HS-27A (cell line): ENCODE results near the gene ADAMTS17.

Experiments used
- DNase-seq: peaks from one replicate; pipeline ENCODE4 v3.0.0-alpha.2; 2012; ENCODE audit warnings: low read depth, missing footprints

ADAMTS17 gene

DNA sequence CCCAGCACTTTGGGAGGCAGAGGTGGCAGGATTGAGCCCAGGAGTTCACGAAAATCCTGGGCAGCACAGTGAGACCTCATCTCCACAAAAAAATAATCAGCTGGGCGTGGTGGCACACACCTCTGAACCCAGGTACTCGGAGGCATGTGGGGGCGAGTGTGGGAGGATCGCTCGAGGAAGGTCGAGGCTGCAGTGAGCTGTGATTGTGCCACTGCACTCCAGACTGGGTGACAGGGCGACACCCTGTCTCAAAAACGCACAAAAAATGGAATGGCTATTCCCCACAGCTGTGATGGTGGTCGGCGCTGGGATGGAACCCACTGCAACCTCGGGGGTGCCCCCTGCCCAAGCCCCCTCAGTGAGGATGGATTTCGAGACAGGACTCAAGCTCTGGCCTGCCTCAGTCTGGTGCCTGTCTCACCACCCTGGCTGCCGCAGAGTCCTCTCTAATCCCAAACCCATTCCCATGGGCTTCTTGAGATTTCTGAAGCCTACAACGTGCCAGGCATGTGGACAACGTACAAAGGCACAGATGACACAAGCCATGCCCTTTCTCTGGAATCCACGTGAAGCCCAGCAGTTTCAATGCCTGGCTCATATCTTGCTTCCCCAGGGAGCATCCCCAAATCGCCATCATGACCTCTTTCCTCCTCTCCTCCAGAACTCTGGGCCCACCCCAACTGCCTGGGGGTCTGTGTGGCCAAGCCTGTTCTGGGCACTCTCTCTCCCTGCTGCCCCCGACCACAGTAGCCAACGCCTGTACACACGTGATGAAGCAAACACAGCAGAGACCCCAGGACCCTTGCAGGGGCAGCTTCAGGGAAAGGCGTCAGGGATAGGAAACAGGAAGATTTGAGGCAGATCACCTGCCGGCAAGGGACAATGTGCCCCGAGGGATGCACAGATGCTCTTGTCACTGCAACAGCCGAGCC lies 32.4 kb downstream of the ADAMTS17 start:
- DNase-seq = no peak

- DNase-seq = no peak
Measured at GRCh38 chr15:100308608-100309007, 33.2 kb downstream of the ADAMTS17 start.

GRCh38 chr15:100308213-100308600 lies 33.6 kb downstream of the ADAMTS17 start:
- DNase-seq = no peak

- no peak for DNase-seq
Measured at GRCh38 chr15:100307241-100308212, 34.2 kb downstream of the ADAMTS17 start.

DNA sequence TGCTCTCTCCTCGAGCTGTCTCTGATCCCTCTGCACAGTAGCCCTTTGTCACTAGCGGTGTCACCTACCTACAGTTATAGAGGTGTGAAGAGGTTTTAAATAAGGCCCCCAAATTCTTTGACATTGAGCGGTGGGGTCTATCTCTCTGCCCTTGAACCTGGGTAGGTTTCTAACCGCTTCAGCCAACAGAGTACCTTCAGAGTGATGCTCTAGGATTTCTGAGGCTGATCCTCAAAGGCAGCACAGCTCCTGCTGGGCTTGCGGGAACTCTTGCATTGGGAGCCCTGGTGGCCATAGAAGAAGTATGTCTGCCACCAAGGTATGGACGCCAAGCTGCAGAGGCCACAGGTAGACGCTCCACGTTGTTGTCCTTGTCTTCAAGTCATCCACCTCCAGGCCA lies 35.7 kb downstream of the ADAMTS17 start:
- no peak for DNase-seq

DNA sequence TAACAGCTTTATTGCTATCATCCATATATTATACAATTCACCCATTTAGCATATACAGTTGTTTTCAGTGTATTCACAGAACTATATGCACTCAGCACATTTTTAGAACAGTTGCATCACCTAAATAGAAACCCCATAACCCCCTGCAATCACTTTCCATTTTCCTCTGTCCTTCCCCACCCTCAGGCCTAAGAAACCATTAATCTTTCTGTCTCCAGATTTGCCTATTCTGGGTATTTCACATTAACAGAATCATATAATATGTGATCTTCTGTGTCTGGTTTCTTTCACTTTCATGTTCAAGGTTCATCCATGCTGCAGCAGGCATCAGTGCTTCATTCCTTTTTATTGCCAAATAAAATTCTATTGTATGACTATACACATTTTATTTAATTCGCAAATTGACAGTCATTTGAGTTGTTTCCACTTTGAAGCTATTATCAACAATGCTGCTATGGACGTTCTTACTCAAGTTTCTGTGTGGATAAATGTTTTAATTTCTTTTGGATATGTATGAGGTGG lies 39.8 kb downstream of the ADAMTS17 start:
- no peak for DNase-seq

DNA sequence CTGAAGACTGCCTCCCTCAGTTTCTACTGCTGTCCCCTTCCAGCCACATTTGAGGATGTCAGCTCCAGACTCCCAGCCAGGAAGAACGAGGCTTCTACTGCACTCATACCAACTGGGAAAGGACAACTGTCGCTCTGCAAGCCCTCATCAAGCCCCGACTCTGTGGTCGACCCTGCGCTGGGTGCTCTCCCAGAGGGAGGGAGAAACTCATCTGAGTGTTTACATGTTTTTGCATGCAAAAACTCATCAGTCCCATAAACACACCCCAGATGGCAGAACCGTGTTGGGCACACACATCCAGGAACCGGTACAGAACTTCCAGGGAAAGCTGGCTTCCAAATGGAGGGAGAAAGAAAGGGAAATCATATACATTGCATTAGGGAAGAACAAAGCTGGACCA lies 43.5 kb downstream of the ADAMTS17 start:
- DNase-seq = no peak

DNA sequence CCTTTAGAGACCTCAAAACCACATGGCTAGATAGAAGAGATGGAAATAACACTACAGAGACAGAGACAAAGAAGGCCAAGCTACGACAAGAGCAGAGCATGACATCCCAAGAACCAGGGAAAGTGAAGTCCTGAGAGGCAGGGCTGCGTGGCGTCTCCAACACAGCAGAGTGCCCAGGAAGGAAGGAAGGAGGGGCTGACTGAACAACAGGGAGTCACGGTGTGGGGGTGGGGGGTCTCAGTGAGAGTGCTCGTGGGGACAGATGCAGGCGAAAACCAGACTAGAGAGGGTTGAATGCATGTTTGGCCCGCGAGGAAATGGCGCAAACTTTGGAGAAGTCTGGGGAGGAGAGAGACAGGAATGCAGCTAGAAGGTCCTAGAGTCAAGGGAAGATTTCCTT lies 44.0 kb downstream of the ADAMTS17 start:
- no peak for DNase-seq

DNA sequence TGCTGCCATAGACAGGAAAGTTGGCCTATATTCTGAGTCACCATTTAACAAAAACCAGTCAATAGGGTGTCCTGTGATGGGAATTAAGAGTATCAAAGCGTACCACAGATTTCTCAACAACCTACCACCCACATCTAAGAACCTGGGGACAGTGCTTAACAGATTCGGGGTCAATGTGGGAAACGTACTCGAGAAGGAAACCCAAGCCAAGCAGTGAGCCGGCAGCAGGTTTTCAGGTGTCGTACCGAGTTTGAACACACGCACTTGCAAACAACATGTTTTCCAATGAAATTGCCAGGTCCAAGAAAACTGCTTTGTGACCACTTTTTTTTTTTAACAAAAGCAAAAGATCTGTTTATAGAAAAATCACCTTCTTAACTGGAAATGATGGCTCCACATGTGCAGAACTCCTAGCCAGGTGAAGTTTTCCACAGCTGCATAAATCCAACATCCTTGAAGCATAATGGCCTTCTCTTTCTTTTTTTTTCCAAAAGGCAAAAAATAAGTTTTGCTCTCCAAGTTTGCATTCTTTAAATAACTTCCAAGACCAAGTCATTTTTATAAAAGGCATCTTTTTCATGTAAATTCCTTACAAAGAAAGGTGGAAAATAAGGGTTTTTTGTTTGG lies 45.7 kb downstream of the ADAMTS17 start:
- DNase-seq = no peak

GRCh38 chr15:100292010-100292409 lies 49.8 kb downstream of the ADAMTS17 start:
- DNase-seq = no peak

GRCh38 chr15:100291106-100291505 lies 50.7 kb downstream of the ADAMTS17 start:
- DNase-seq = no peak

- no peak for DNase-seq
Measured at GRCh38 chr15:100285641-100286295, 56.0 kb downstream of the ADAMTS17 start.

DNA sequence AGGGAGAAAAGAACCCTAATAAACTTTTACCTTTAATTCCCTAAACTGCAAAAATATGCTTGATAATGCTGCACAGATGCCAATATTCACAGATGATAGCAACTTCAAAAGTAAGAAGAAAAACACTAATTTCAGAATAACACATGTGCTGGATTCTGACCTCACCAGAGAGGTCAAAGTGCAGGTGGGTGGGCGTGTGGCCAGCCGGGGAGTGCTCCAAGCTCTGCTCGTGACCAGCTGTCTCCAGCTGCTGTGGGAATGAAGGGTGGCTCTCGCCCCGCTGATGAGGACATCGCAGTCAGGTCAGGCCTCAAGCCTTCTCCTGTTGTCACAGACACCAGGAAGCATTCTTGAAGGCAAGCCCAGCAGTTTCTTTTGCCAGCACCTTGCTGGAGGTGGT lies 57.1 kb downstream of the ADAMTS17 start:
- DNase-seq = no peak

- DNase-seq = no peak
Measured at GRCh38 chr15:100284191-100284590, 57.6 kb downstream of the ADAMTS17 start.

DNA sequence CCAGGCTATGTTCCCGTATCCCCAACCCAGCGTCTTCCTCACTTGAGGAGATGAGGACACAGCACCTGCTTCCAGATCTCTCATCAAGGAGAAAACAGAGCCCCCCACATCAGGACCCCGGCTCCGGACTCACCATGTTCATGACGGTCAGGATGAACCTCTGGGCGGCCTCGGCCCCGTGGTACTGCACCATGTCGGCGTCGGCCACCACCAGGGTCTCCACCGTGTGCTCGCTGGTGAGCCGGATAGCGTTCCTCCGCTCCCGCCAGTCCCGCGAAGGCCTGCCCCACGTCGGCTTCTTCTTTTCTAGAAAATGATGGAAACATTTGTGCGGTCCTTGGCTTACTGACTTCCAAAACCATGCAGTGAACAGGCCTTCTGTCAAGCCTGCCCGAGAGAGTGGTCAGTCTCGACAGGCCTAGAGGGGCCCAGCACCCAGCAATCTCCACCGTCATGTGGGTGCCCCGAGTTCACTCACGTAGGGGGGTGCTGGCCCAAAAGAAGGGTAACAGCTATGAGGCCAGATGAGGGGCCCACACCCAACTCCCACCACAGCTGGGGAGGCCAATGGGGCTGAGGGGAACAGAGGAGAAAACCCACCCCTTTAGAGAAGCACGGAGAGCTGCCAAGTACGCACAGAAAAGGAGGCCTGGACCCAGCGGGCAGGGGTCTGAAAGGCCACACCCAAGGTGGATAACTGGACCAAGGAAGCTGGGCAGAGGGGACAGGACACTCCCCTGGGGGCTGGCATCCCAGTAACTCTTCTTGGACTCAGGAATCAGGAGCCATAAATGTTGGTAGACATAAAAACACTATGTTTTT lies 60.5 kb downstream of the ADAMTS17 start:
- DNase-seq = no peak

DNA sequence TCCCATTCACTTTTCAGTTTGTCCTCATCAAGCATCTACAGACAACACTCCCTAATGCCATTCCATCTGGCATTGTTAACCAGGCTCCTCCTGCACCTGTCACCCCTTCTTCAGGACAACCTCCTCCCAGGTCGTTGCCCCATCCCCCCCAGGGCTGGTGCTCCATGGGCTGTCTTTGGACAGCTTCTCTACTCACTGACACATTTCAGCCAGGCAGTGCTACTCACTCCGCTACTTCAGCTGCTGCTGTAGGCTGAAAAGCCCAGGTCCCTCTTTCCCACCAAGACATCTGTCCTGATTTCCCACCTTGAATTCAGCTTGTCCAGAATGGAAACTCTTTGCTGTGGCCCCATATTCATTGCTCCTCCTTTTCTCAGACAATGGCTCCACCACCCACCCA lies 61.9 kb downstream of the ADAMTS17 start:
- DNase-seq = no peak

DNA sequence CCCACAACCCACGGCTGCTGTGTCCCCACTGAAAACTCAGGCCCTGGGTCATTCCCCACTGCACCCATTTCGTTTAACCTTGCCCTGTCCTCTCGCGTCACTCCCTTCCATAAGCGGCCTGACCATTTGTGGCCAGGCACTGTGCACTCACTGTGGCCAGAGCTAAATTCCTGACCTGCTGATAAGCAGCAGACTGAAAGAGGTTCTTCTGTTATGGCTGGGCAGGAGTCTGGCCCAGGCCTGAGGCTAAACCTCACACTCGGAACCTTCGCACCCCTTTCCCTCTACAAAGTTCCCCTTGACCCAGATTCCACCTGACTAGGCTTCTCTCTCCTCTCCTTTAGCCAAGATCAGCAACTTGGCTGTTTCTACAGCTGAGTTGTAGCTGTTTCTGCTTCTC lies 62.3 kb downstream of the ADAMTS17 start:
- DNase-seq = no peak

DNA sequence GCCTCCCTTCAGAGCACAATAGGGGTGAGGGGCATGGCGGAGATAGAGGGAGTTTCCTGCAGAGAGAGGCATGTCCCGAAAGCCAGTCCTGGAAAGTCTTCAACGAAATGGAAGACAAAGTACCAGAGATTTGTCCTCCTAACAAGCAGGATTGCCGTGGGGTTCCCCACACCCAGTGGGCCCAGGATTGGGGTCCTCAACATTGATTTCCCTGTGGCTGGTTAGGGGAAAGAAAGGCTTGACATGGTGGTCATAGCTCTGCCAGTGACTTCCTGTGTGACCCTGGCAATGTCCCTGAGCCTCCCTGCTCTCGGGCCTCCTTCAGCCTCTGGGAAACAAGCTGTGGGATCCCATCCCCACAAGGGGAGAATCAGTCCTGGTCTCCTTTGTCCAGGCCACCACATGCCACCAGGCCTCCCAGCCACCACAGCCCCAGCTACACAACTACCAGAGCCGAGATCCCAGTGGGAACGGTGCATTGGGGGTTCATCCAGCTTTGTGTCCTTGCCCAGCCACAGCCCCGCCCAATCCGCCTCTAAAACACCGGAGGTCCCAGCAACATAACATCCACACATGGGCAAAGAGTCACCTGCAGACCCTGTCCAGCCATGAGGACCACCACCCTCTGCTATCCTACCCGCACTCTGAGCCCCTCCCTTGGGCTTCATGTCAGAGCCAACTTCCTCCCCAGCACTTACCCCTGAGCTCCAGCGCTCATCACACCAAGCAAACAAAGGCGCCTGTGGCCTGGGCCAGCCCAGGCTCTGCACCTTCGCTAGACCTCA lies 63.0 kb downstream of the ADAMTS17 start:
- DNase-seq = no peak

- no peak for DNase-seq
Measured at GRCh38 chr15:100277087-100277855, 64.5 kb downstream of the ADAMTS17 start.
